CD14-positive monocyte (primary cell): ENCODE results near the gene NLRC5. TPM values are rescaled to one million over a fixed set of nuclear protein-coding genes. Genes with fewer than 3 reads are reported as not detected.
A peak's percentile ranks its signal among the peaks of the same experiment; 100 is the strongest.

Source experiments
- DNase-seq, 3 donors: peaks; one replicate each; pipeline ENCODE4 v3.0.0-alpha.2; 2011 to 2022
- H2AFZ ChIP-seq: 2 replicates; pipeline ENCODE4 v1.6.0; 2012; ENCODE audit warnings: mild to moderate bottlenecking, low read depth, low read length, inconsistent platforms; ENCODE audit not compliant: insufficient read depth, poor library complexity, severe bottlenecking
- H3K27ac ChIP-seq, 2 donors: 1 replicate in 1 of 2; 2 replicates in 1 of 2; pipeline ENCODE4 v1.5.1; 2012 to 2013; ENCODE audit warnings: low read length in 2 of 2, control low read depth in 1 of 2, inconsistent platforms in 1 of 2, low read depth in 1 of 2, mild to moderate bottlenecking in 1 of 2
- H3K27me3 ChIP-seq, 2 donors: one replicate each; pipeline versions ENCODE4 v1.6.0 to v1.6.1; 2011 to 2013; ENCODE audit warnings: low read length in 2 of 2; ENCODE audit not compliant: control insufficient read depth in 2 of 2, insufficient read depth in 2 of 2
- H3K36me3 ChIP-seq, 2 donors: replicated peaks in 1 of 2; 1 replicate in 1 of 2; 2 replicates in 1 of 2; pipeline versions ENCODE4 v1.5.1 to v1.6.1; 2012 to 2013; ENCODE audit warnings: low read length in 2 of 2, control low read depth in 1 of 2, inconsistent platforms in 1 of 2, mild to moderate bottlenecking in 1 of 2; ENCODE audit not compliant: insufficient read depth in 2 of 2, control insufficient read depth in 1 of 2
- H3K4me1 ChIP-seq, 2 donors: 1 replicate in 1 of 2; 2 replicates in 1 of 2; pipeline versions ENCODE4 v1.5.1 to v1.6.1; 2012 to 2013; ENCODE audit warnings: low read length in 2 of 2, control low read depth in 1 of 2, inconsistent platforms in 1 of 2, mild to moderate bottlenecking in 1 of 2, moderate library complexity in 1 of 2; ENCODE audit not compliant: insufficient read depth in 2 of 2, control insufficient read depth in 1 of 2
- H3K4me2 ChIP-seq: replicated peaks from 2 replicates; pipeline ENCODE3; 2012; ENCODE audit warnings: low read length, moderate library complexity, mild to moderate bottlenecking; ENCODE audit not compliant: poor library complexity, severe bottlenecking; ENCODE audit errors: extremely low read depth
- H3K4me3 ChIP-seq, 3 experiments: fragments of 200-600 bp in 1 of 3; sonication (generic) in 1 of 3; replicated peaks in 1 of 3; 1 replicate in 2 of 3; 2 replicates in 1 of 3; pipeline ENCODE4 v1.5.1; 2011 to 2013; ENCODE audit warnings: low read length in 3 of 3, mild to moderate bottlenecking in 3 of 3, control low read depth in 2 of 3, low read depth in 2 of 3, inconsistent platforms in 1 of 3, moderate library complexity in 1 of 3
- H3K79me2 ChIP-seq: 2 replicates; pipeline ENCODE4 v1.6.0; 2012; ENCODE audit warnings: mild to moderate bottlenecking, control low read depth, inconsistent platforms, low read length, moderate library complexity; ENCODE audit not compliant: insufficient read depth
- H3K9ac ChIP-seq: 2 replicates; pipeline ENCODE4 v1.6.0; 2017; ENCODE audit warnings: low read length, mild to moderate bottlenecking; ENCODE audit not compliant: insufficient read depth, poor library complexity, severe bottlenecking
- H3K9me3 ChIP-seq, 2 donors: replicated peaks in 1 of 2; 1 replicate in 1 of 2; 2 replicates in 1 of 2; pipeline versions ENCODE4 v1.5.1 to v1.6.1; 2012 to 2013; ENCODE audit warnings: low read length in 2 of 2, control low read depth in 1 of 2; ENCODE audit not compliant: control insufficient read depth in 1 of 2, insufficient read depth in 1 of 2
- H4K20me1 ChIP-seq: 2 replicates; pipeline ENCODE4 v1.6.0; 2012; ENCODE audit warnings: mild to moderate bottlenecking, low read length, control low read depth, moderate library complexity; ENCODE audit not compliant: insufficient read depth
- H3K27ac Mint-ChIP-seq, 7 donors: one replicate each; pipeline ENCODE4 v1.8.0; 2020; ENCODE audit warnings: mild to moderate bottlenecking in 7 of 7, mixed read lengths in 7 of 7, moderate library complexity in 6 of 7, inconsistent platforms in 2 of 7
- H3K27me3 Mint-ChIP-seq, 3 donors: one replicate each; pipeline ENCODE4 v1.8.0; 2021 to 2022; ENCODE audit warnings: low read depth in 3 of 3, mild to moderate bottlenecking in 3 of 3, mixed read lengths in 3 of 3, moderate library complexity in 3 of 3, inconsistent platforms in 1 of 3
- H3K36me3 Mint-ChIP-seq, 2 donors: one replicate each; pipeline ENCODE4 v1.8.0; 2020; ENCODE audit warnings: mixed read lengths in 2 of 2, inconsistent platforms in 1 of 2, mild to moderate bottlenecking in 1 of 2
- H3K4me1 Mint-ChIP-seq: one replicate; pipeline ENCODE4 v1.8.0; 2020; ENCODE audit warnings: mild to moderate bottlenecking, mixed read lengths
- H3K4me3 Mint-ChIP-seq, 2 donors: one replicate each; pipeline ENCODE4 v1.8.0; 2020; ENCODE audit warnings: mild to moderate bottlenecking in 2 of 2, mixed read lengths in 2 of 2, moderate library complexity in 1 of 2
- H3K9me3 Mint-ChIP-seq, 7 donors: one replicate each; pipeline ENCODE4 v1.8.0; 2020 to 2022; ENCODE audit warnings: mixed read lengths in 7 of 7, mild to moderate bottlenecking in 6 of 7, moderate library complexity in 6 of 7, inconsistent platforms in 2 of 7
- WGBS: methylation state at CpG from one replicate; pipeline ENCODE4 v1.1.5; 2013; ENCODE audit warnings: missing lambda C conversion rate; ENCODE audit not compliant: insufficient coverage; 5-methylcytosine and 5-hydroxymethylcytosine counted together
- intact Hi-C, 2 donors: fragments of 100-400 bp; cut with micrococcal nuclease; formaldehyde crosslinking; loops; one replicate each; pipeline versions ENCODE4 v1.15.0 to v1.15.1; 2023
- polyA plus RNA-seq, 3 donors: library from polyadenylated mRNA; depleted of rRNA in 1 of 3; unstranded in 2 of 3; stranded (reverse) in 1 of 3; fragments of 300-500 nt in 2 of 3; fragments of >200 nt in 1 of 3; fragmentation: Illumina TruSeq in 2 of 3; gene quantifications; 1 replicate in 2 of 3; 2 replicates in 1 of 3; pipeline ENCODE4 v1.2.3, GENCODE V29; 2012 to 2021
- TF ChIP-seq, protein P1 (sequence below): fragments of 200-600 bp; IDR thresholded peaks from one replicate; pipeline ENCODE4 v1.8.0; 2022; ENCODE audit warnings: antibody characterized with exemption, mild to moderate bottlenecking

NLRC5 gene
- polyA plus RNA-seq, 3 donors = 10.3 to 171 (median 21.6) TPM

DNA sequence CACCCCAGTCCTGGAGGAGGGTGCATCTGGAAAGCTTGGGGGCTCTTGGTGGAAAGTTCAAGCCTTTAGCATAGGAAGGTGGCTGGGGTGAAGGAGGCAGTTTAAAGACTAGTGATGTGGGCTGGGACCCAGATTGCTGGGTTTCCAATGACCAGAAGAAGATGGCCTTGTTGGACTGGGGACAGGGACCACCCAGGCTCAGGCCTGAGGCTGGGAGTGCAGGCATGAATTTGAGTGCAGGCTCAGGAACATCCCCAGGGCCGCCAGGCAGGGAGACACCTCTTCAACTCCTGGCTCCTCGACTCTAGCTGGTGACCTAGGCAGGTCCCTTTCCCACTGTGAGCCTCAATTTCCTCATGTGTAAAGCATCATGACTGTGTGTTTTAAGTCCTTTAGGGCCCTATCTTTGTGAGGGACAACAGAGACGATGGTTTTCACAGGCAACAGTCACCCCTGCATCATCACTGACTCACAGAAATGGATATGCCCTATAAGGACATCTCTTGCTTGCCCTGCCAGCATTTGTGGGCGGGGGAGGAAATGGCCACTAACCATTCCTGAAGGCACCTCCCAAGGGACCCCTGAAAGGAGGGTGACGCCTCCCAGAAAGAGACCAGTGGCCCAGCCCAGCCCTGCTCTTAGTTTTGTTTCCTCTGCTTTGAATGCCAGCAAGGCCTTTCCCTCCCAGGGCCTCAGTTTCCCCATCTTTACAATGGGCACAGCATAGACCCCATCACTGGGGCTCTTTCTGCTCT, 11.1 kb downstream of the NLRC5 start:
- TF ChIP-seq, protein P1, sequence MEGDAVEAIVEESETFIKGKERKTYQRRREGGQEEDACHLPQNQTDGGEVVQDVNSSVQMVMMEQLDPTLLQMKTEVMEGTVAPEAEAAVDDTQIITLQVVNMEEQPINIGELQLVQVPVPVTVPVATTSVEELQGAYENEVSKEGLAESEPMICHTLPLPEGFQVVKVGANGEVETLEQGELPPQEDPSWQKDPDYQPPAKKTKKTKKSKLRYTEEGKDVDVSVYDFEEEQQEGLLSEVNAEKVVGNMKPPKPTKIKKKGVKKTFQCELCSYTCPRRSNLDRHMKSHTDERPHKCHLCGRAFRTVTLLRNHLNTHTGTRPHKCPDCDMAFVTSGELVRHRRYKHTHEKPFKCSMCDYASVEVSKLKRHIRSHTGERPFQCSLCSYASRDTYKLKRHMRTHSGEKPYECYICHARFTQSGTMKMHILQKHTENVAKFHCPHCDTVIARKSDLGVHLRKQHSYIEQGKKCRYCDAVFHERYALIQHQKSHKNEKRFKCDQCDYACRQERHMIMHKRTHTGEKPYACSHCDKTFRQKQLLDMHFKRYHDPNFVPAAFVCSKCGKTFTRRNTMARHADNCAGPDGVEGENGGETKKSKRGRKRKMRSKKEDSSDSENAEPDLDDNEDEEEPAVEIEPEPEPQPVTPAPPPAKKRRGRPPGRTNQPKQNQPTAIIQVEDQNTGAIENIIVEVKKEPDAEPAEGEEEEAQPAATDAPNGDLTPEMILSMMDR = no peak
- Mint-ChIP-seq H3K36me3 (peaks cover 56 to 72% of the 10 kb centered on the region in 2 donors), H3K4me3 (no peak overlapping the region), H3K27ac (peak overlapping the region; percentile 18 to 89 (median 74)), H3K9me3 (no peaks in the 10 kb centered on the region), H3K27me3 (peaks cover 0 to 1% (median 0%) of the 10 kb centered on the region in 3 donors), H3K4me1 (peaks cover 62% of the 10 kb centered on the region)
- no peaks in the 10 kb centered on the region for H3K9me3 ChIP-seq
- peaks cover 9 to 71% of the 10 kb centered on the region in 2 donors for H3K36me3 ChIP-seq
- peaks cover 5 to 32% of the 10 kb centered on the region in 2 donors for H3K4me1 ChIP-seq
- peak overlapping the region in 1 of 2 donors; percentile 42 for H3K27ac ChIP-seq
- intact Hi-C loops = no loop called here
- peak in 1 of 3 donors; percentile 22 for DNase-seq
- H2AFZ ChIP-seq = no peak overlapping the region
- H3K9ac ChIP-seq = no peak overlapping the region
- WGBS = 100% methylated on average over 3 of the region's 5 CpGs
- H3K4me3 ChIP-seq = no peak overlapping the region
- H3K79me2 ChIP-seq = peaks cover 100% of the 10 kb centered on the region
- H4K20me1 ChIP-seq = peaks cover 97% of the 10 kb centered on the region
- no peak overlapping the region for H3K4me2 ChIP-seq
- H3K27me3 ChIP-seq = no peaks in the 10 kb centered on the region

DNA sequence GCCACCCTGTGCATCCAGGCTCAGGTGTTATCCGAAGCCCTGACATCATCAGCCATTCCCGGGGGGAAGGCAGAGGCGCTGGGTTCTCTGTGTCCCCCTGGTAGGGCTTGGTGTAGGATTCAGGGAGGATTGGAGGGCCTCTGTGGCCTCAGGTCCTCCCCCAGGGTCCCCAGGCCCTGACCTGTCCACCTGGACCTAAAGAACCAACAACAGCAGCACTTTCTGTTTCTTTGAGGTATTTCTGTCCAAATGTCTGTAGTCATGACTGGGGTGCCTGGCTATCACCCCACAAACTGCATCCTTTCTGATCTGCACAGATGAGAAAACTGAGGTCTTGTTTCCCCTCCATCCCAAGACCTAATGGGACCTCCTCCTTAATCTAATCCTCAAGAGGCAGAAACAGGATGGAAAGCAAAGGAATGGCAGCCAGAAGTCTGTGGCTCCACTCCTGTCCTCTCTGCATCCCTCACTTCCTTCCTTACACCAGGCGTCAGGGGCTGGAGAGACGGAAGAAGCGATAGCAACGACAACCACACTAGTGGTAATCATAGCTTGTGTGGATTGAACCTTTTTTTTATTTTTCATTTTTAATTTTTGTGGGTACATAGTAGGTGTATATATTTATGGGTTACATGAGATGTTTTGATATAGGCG, 11.8 kb downstream of the NLRC5 start:
- Mint-ChIP-seq H3K9me3 (no peaks in the 10 kb centered on the region), H3K4me1 (peaks cover 56% of the 10 kb centered on the region), H3K36me3 (peaks cover 53 to 69% of the 10 kb centered on the region in 2 donors), H3K4me3 (no peak overlapping the region), H3K27ac (peak overlapping the region in 4 of 7 donors; percentile 63 to 89 (median 76)), H3K27me3 (peaks cover 0 to 1% (median 0%) of the 10 kb centered on the region in 3 donors)
- peaks cover 100% of the 10 kb centered on the region for H3K79me2 ChIP-seq
- peaks cover 9 to 71% of the 10 kb centered on the region in 2 donors for H3K36me3 ChIP-seq
- TF ChIP-seq, protein P1 = no peak
- intact Hi-C loops = no loop called here
- no peak overlapping the region for H3K4me3 ChIP-seq
- H3K4me2 ChIP-seq = no peak overlapping the region
- H3K9ac ChIP-seq = no peak overlapping the region
- no peak for DNase-seq
- H2AFZ ChIP-seq = no peak overlapping the region
- peak overlapping the region in 1 of 2 donors; percentile 42 for H3K27ac ChIP-seq
- H3K9me3 ChIP-seq = no peaks in the 10 kb centered on the region
- no peaks in the 10 kb centered on the region for H3K27me3 ChIP-seq
- peaks cover 5 to 32% of the 10 kb centered on the region in 2 donors for H3K4me1 ChIP-seq
- 100% methylated on average over 3 of the region's 8 CpGs for WGBS
- peaks cover 97% of the 10 kb centered on the region for H4K20me1 ChIP-seq
